ENCODE measurements around the gene H3-3A.

GRCh38 chr1:226111883-226112261 is 49.4 kb downstream of the H3-3A start:
- TF ChIP-seq CTCF (IDR thresholded peaks at IDR 0.05) (no peak), POLR2A (IDR thresholded peaks at IDR 0.05) (no peak)
